PC-3 (cell line): ENCODE measurements around the gene ERCC4. TPM values are rescaled to one million over a fixed set of nuclear protein-coding genes. Genes with fewer than 3 reads are reported as not detected.

Experiments
- ATAC-seq: fragments of 200-7000 bp; cut with Tn5 transposase; 2 replicates; pipeline ENCODE4 v1.9.1; 2020; ENCODE audit warnings: mild to moderate bottlenecking, moderate library complexity
- BruUV-seq: library from RNA; stranded (reverse); fragments of 400-500 nt; replicated peaks from 2 replicates; lab custom pipeline; 2021; lab: Mats Ljungman, UMichigan
- CTCF ChIA-PET: fragments of 300-600 bp; sonication (Branson Sonifier 250); formaldehyde crosslinking; loops from one replicate; lab custom pipeline; 2022; ENCODE audit warnings: antibody characterized with exemption; lab: Charles Lee
- POLR2A ChIA-PET: fragments of 300-600 bp; sonication (Branson Sonifier 250); formaldehyde crosslinking; loops from one replicate; lab custom pipeline; 2022; ENCODE audit warnings: antibody characterized with exemption; ENCODE audit not compliant: unreplicated experiment; lab: Charles Lee
- DNase-seq: peaks from one replicate; pipeline ENCODE4 v3.0.0-alpha.2; 2015
- H2AFZ ChIP-seq: fragments of 300-600 bp; sonication (generic); 2 replicates; pipeline ENCODE4 v1.6.0; 2016; ENCODE audit warnings: antibody characterized with exemption, low read length
- H3F3A ChIP-seq: fragments of 300-600 bp; sonication (generic); one replicate; pipeline ENCODE4 v1.6.0; 2017; ENCODE audit warnings: antibody characterized with exemption, low read length, control low read depth, mild to moderate bottlenecking; ENCODE audit not compliant: unreplicated experiment
- H3K27ac ChIP-seq: fragments of 300-600 bp; sonication (generic); 2 replicates; pipeline ENCODE4 v1.5.1; 2016; ENCODE audit warnings: mild to moderate bottlenecking, low read length
- H3K27me3 ChIP-seq: fragments of 300-600 bp; sonication (generic); 2 replicates; pipeline ENCODE4 v1.6.1; 2016; ENCODE audit warnings: low read length, mixed read lengths
- H3K36me3 ChIP-seq: fragments of 300-600 bp; sonication (generic); 2 replicates; pipeline ENCODE4 v1.6.1; 2016; ENCODE audit warnings: low read depth, mixed run types, low read length, mixed read lengths
- H3K4me1 ChIP-seq: fragments of 300-600 bp; sonication (generic); 2 replicates; pipeline ENCODE4 v1.5.1; 2016; ENCODE audit warnings: low read length; ENCODE audit not compliant: insufficient read depth
- H3K4me2 ChIP-seq: fragments of 300-600 bp; sonication (generic); 2 replicates; pipeline ENCODE4 v1.6.0; 2016; ENCODE audit warnings: low read length
- H3K4me3 ChIP-seq: fragments of 300-600 bp; sonication (generic); 2 replicates; pipeline ENCODE4 v1.5.1; 2016; ENCODE audit warnings: mild to moderate bottlenecking, low read length, mixed read lengths
- H3K79me2 ChIP-seq: fragments of 300-600 bp; sonication (generic); 2 replicates; pipeline ENCODE4 v1.6.1; 2017; ENCODE audit warnings: low read length, mixed read lengths
- H3K9ac ChIP-seq: fragments of 300-600 bp; sonication (generic); 2 replicates; pipeline ENCODE4 v1.6.0; 2016; ENCODE audit warnings: mild to moderate bottlenecking, low read length
- H3K9me2 ChIP-seq: fragments of 300-600 bp; sonication (generic); replicated peaks from 2 replicates; pipeline ENCODE4 v1.6.1; 2016; ENCODE audit warnings: mixed run types, low read length, mixed read lengths
- H3K9me3 ChIP-seq: fragments of 300-600 bp; sonication (generic); 2 replicates; pipeline ENCODE4 v1.6.1; 2016; ENCODE audit warnings: low read length, mixed read lengths
- H4K20me1 ChIP-seq: fragments of 300-600 bp; sonication (generic); 2 replicates; pipeline ENCODE4 v1.6.1; 2016; ENCODE audit warnings: low read length, mixed read lengths
- CTCF ChIP-seq: fragments of 300-600 bp; sonication (generic); conservative IDR thresholded peaks from 2 replicates; pipeline ENCODE4 v1.5.1; 2017; ENCODE audit warnings: antibody characterized with exemption, low read depth, mild to moderate bottlenecking, low read length
- EZH2 ChIP-seq: fragments of 300-600 bp; sonication (generic); IDR thresholded peaks from one replicate; pipeline ENCODE4 v1.6.1; 2017; ENCODE audit warnings: antibody characterized with exemption, mild to moderate bottlenecking, low read length; ENCODE audit not compliant: unreplicated experiment
- EZH2phosphoT487 ChIP-seq: fragments of 300-600 bp; sonication (generic); IDR thresholded peaks from 2 replicates; pipeline ENCODE4 v1.6.1; 2018; ENCODE audit warnings: mild to moderate bottlenecking, antibody characterized with exemption, low read length, borderline replicate concordance
- intact Hi-C: fragments of 100-400 bp; cut with micrococcal nuclease; formaldehyde crosslinking; loops from 2 replicates; pipeline ENCODE4 v1.9.0; 2023
- total RNA-seq: library from RNA; depleted of rRNA; stranded (reverse); fragments of >200 nt; gene quantifications from 2 replicates; pipeline ENCODE4 v1.2.3, GENCODE V29; 2014

The ERCC4 gene
- total RNA-seq, 1 experiment from 2014 or later = 3.2 TPM

GRCh38 chr16:13926891-13927290, 6.9 kb downstream of the ERCC4 start:
- no peaks in the 10 kb centered on the region for H3K27me3 ChIP-seq
- no peak overlapping the region for H3K4me2 ChIP-seq
- peak overlapping the region; percentile 49; the same call in 1 of the 2 replicates for H3K27ac ChIP-seq
- H3K9me2 ChIP-seq = no peaks in the 10 kb centered on the region
- H3F3A ChIP-seq = no peaks in the 10 kb centered on the region
- H2AFZ ChIP-seq = no peak overlapping the region
- H3K9ac ChIP-seq = no peak overlapping the region
- H3K79me2 ChIP-seq = no peaks in the 10 kb centered on the region
- no peaks in the 10 kb centered on the region for H3K9me3 ChIP-seq
- no peaks in the 10 kb centered on the region for H4K20me1 ChIP-seq
- peaks cover 14% of the 10 kb centered on the region for H3K4me1 ChIP-seq
- CTCF ChIA-PET = no interaction called here
- POLR2A ChIA-PET = no interaction called here
- H3K36me3 ChIP-seq = peaks cover 4% of the 10 kb centered on the region; the same call in 1 of the 2 replicates
- TF ChIP-seq EZH2 (no peak), EZH2phosphoT487 (no peak), CTCF (no peak)
- no peak for DNase-seq
- no peak for ATAC-seq
- no peak overlapping the region for H3K4me3 ChIP-seq
- no TSS peak for BruUV-seq
- intact Hi-C loops = loop anchor here (10.0 kb wide), 1 partner anchor 88 kb away; no protein-coding TSS in a partner anchor

GRCh38 chr16:13928646-13929045, 8.7 kb downstream of the ERCC4 start:
- intact Hi-C loops = loop anchor here (10.0 kb wide), 1 partner anchor 86 kb away; no protein-coding TSS in a partner anchor
- no TSS peak for BruUV-seq
- no peak for ATAC-seq

More at GRCh38 chr16:13928646-13929045, 8.7 kb downstream of the ERCC4 start:
- POLR2A ChIA-PET = no interaction called here
- CTCF ChIA-PET = no interaction called here
- Histone ChIP-seq H3K36me3 (peaks cover 4% of the 10 kb centered on the region; the same call in 1 of the 2 replicates), H3K4me3 (no peak overlapping the region), H3K79me2 (no peaks in the 10 kb centered on the region), H3K27me3 (no peaks in the 10 kb centered on the region), H3K4me2 (no peak overlapping the region), H3K9me3 (no peaks in the 10 kb centered on the region), H3F3A (no peaks in the 10 kb centered on the region), H2AFZ (no peak overlapping the region), H3K27ac (no peak overlapping the region), H3K4me1 (peaks cover 14% of the 10 kb centered on the region), H4K20me1 (no peaks in the 10 kb centered on the region), H3K9me2 (no peaks in the 10 kb centered on the region), H3K9ac (no peak overlapping the region)
- TF ChIP-seq EZH2phosphoT487 = no peak
- no peak for TF ChIP-seq CTCF
- TF ChIP-seq EZH2 = no peak
- no peak for DNase-seq
